Prostate gland (tissue), 2 donors: ENCODE data around the gene SYT2. TPM values are rescaled to one million over a fixed set of nuclear protein-coding genes. Genes with fewer than 3 reads are reported as not detected.

Source experiments
- DNase-seq: peaks from one replicate; pipeline ENCODE4 v3.0.0-alpha.2; 2019; ENCODE audit warnings: low spot score
- H3K27ac ChIP-seq, 2 donors: fragments of 200-600 bp; sonication (generic); 2 replicates each; pipeline ENCODE4 v1.5.1; 2017 to 2019
- H3K27me3 ChIP-seq: fragments of 200-600 bp; sonication (generic); replicated peaks from 2 replicates; pipeline ENCODE4 v1.5.1; 2019; ENCODE audit not compliant: insufficient read depth
- H3K36me3 ChIP-seq, 2 donors: fragments of 200-600 bp; sonication (generic); 1 replicate in 1 of 2; 2 replicates in 1 of 2; pipeline versions ENCODE4 v1.5.1 to v1.8.1; 2017 to 2019
- H3K4me1 ChIP-seq: fragments of 200-600 bp; sonication (generic); replicated peaks from 2 replicates; pipeline ENCODE4 v1.5.1; 2019
- H3K4me3 ChIP-seq, 2 donors: fragments of 200-600 bp; sonication (generic); 2 replicates each; pipeline ENCODE4 v1.5.1; 2017 to 2019
- H3K9me3 ChIP-seq: fragments of 200-600 bp; sonication (generic); 2 replicates; pipeline ENCODE4 v1.5.1; 2017
- CTCF ChIP-seq, 4 experiments: fragments of 200-600 bp in 2 of 4; fragments of 450-650 bp in 2 of 4; sonication (generic) in 2 of 4; IDR thresholded peaks; 1 replicate in 3 of 4; 2 replicates in 1 of 4; pipeline ENCODE4 v1.5.1; 2016 to 2019; ENCODE audit warnings: antibody characterized with exemption in 4 of 4, mild to moderate bottlenecking in 2 of 4, moderate library complexity in 2 of 4
- POLR2A ChIP-seq: fragments of 450-650 bp; IDR thresholded peaks from one replicate; pipeline ENCODE4 v1.6.1; 2016; ENCODE audit warnings: antibody characterized with exemption, mild to moderate bottlenecking
- POLR2AphosphoS5 ChIP-seq: sonication (generic); formaldehyde crosslinking; IDR thresholded peaks from one replicate; pipeline ENCODE4 v1.6.1; 2017; ENCODE audit warnings: antibody characterized with exemption
- WGBS: methylation state at CpG from one replicate; pipeline ENCODE4 v1.1.5; 2018; 5-methylcytosine and 5-hydroxymethylcytosine counted together
- intact Hi-C: fragments of 100-400 bp; cut with DNase I; formaldehyde crosslinking; loops from one replicate; pipeline ENCODE4 v1.14.2; 2022
- total RNA-seq, 2 donors: library from RNA; depleted of rRNA; stranded (reverse); fragments of >200 nt; gene quantifications; one replicate each; pipeline ENCODE4 v1.1.0, GENCODE V29; 2016

Gene SYT2
- total RNA-seq, 2 donors from 2014 or later: 0.09 to 7.1 TPM

GRCh38 chr1:202644219-202645096 is 65.8 kb downstream of the SYT2 start:
- H3K4me3 ChIP-seq: no peak overlapping the region
- H3K9me3 ChIP-seq: no peaks in the 10 kb centered on the region
- TF ChIP-seq CTCF (IDR thresholded peaks at IDR 0.05): no peak
- TF ChIP-seq POLR2AphosphoS5: no peak
- no peak for TF ChIP-seq POLR2A
- WGBS: 23% methylated on average over 22 of the region's 22 CpGs
- peaks cover 7% of the 10 kb centered on the region for H3K27me3 ChIP-seq
- no peak overlapping the region for H3K27ac ChIP-seq
- intact Hi-C loops: no loop called here
- H3K36me3 ChIP-seq: no peaks in the 10 kb centered on the region
- no peak for DNase-seq
- H3K4me1 ChIP-seq: no peaks in the 10 kb centered on the region

DNA sequence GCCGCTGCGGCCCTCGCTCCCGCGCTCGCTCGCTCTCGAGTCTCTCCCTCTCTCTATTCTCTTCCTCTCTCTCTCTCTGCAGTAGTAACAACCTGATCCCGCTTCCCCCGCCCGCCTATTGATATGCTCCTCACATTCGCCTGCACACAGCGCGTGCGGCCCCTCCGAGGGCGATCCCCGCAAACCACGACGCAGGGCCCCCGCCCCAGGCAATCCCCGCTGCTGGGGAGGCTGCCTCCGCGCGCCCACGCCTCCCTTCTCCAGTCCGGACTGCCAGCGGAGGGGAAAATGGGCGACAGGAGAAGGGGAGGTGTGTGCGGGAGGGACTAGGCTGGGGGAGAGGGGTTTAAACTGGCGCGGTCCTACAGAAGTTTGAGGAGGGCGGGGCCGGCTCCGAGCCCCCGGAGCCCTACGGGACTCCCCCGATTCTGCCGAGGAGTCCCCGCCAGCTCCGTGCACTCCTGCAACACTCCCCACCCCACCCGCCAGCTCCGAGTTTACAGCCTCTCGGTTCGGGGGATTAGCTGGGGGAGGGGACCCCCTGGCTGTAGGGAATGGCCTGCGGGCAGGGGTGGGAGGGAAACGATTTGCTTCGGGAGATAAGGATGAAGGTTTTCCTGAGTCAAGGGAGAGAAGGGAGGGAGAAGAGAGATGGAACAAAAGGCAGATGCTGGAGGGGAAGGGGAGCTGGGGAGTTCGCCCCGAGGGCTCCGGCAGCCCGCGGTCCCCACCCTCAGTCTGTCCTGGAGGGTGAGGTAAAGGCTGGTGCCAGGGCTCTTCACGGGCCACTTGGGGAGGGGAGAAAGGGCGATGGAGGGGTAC is 66.6 kb downstream of the SYT2 start:
- no peak for DNase-seq
- peaks cover 7% of the 10 kb centered on the region for H3K27me3 ChIP-seq
- H3K4me3 ChIP-seq: peak overlapping the region; percentile 15 to 21

DNA sequence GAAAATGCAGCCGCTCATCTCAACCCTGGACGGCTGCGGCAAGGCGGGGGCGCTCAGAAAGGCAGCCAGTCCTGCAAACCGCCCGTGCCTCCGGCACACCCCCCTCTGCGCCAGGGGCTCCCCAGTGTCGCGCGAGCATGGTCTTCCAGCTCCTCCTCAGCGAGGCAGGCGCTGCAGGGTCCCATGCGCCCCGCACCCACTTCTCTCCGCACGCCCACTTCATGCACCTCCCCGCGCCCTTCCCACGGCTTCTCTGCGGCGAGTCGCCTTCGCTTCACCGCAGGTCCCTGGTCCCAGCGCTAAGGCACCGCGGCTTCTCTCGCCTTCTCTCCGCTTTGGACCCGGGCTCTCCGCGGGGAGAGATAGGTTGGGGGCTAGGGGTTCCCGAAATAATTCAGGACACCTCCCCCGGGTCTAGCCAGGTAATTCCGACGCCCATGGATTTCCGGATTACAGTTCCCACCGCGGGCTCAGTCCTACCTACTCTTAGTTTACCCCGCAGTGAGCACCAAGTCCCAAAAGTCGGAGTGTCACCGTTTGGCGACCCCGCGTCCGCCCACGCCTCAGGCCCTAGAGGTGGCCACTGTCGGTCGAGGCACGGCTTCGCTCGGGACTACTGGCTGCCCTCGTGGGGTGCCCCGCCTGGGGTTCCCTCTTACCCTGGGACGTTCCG is 67.5 kb downstream of the SYT2 start:
- Histone ChIP-seq H3K36me3 (no peaks in the 10 kb centered on the region), H3K9me3 (no peaks in the 10 kb centered on the region), H3K27ac (no peak overlapping the region), H3K27me3 (peaks cover 7% of the 10 kb centered on the region), H3K4me1 (no peaks in the 10 kb centered on the region), H3K4me3 (peak overlapping the region; percentile 15 to 21)
- WGBS: under 1% methylated on average over 54 of the region's 58 CpGs
- TF ChIP-seq CTCF (IDR thresholded peaks at IDR 0.05) (no peak), POLR2A (no peak), POLR2AphosphoS5 (no peak)
- no peak for DNase-seq
- intact Hi-C loops: no loop called here

More for the DNA sequence above, 66.6 kb downstream of the SYT2 start:
- Histone ChIP-seq H3K27ac (no peak overlapping the region), H3K36me3 (no peaks in the 10 kb centered on the region), H3K9me3 (no peaks in the 10 kb centered on the region), H3K4me1 (no peaks in the 10 kb centered on the region)
- TF ChIP-seq POLR2A (no peak), POLR2AphosphoS5 (no peak), CTCF (IDR thresholded peaks at IDR 0.05) (no peak)
- under 1% methylated on average over 55 of the region's 55 CpGs for WGBS
- intact Hi-C loops: no loop called here

GRCh38 chr1:202642212-202642611 is 68.0 kb downstream of the SYT2 start:
- Histone ChIP-seq H3K4me1 (no peaks in the 10 kb centered on the region), H3K27me3 (peaks cover 7% of the 10 kb centered on the region), H3K27ac (no peak overlapping the region), H3K4me3 (peak overlapping the region in 1 of 2 donors; percentile 15), H3K36me3 (no peaks in the 10 kb centered on the region), H3K9me3 (no peaks in the 10 kb centered on the region)
- 33% methylated on average over 20 of the region's 20 CpGs for WGBS
- intact Hi-C loops: no loop called here
- no peak for TF ChIP-seq POLR2AphosphoS5
- no peak for TF ChIP-seq POLR2A
- no peak for TF ChIP-seq CTCF (IDR thresholded peaks at IDR 0.05)
- DNase-seq: no peak
